ENCODE results near the gene ENOX1. TPM values are rescaled to one million over a fixed set of nuclear protein-coding genes. Genes with fewer than 3 reads are reported as not detected.
"Not testable (repeated sequence)": the region's sequence is repeated elsewhere in the genome, so short reads cannot be mapped to it uniquely, and the experiment has no call there.

Gene ENOX1
- total RNA-seq, 2 experiments from 2014 or later: 2.4 TPM; not detected in 1

DNA sequence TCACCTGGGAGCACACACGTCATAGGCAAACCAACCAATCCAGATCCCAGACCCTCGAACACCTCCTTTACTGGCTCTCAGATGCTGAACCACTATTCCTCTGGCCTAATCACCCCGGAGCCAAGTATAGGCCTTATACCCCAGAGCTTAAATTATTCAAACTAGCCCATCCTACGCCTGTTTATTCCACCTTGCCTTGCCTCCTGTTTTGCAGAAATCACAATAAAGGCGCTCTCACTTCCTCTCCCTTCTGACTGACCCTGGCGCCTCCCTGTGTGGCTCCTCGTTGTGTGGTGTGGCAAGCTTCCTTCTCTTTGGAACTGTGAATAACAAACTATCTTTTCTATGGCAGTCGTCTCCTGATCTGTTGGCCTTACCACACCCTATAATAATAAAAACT, 354.9 kb downstream of the ENOX1 start:
- ATAC-seq: no peak
- H3K9me3 Mint-ChIP-seq (ENCODE audit: low read depth): no peaks in the 10 kb centered on the region
- no peaks in the 10 kb centered on the region for H3K4me1 Mint-ChIP-seq
- CTCF ChIA-PET: no interaction called here
- H3K36me3 Mint-ChIP-seq: no peaks in the 10 kb centered on the region
- DNase-seq: no peak
- H3K4me3 Mint-ChIP-seq: no peak overlapping the region
- H3K27me3 Mint-ChIP-seq: peaks cover 16% of the 10 kb centered on the region
- no peak overlapping the region for H3K27ac Mint-ChIP-seq

GRCh38 chr13:43431290-43431716, 355.5 kb downstream of the ENOX1 start:
- DNase-seq: no peak
- peaks cover 15% of the 10 kb centered on the region for H3K27me3 Mint-ChIP-seq
- no peak overlapping the region for H3K4me3 Mint-ChIP-seq
- no peaks in the 10 kb centered on the region for H3K36me3 Mint-ChIP-seq
- no peaks in the 10 kb centered on the region for H3K4me1 Mint-ChIP-seq
- H3K27ac Mint-ChIP-seq: no peak overlapping the region
- CTCF ChIA-PET: no interaction called here
- ATAC-seq: no peak
- H3K9me3 Mint-ChIP-seq (ENCODE audit: low read depth): no peaks in the 10 kb centered on the region

DNA sequence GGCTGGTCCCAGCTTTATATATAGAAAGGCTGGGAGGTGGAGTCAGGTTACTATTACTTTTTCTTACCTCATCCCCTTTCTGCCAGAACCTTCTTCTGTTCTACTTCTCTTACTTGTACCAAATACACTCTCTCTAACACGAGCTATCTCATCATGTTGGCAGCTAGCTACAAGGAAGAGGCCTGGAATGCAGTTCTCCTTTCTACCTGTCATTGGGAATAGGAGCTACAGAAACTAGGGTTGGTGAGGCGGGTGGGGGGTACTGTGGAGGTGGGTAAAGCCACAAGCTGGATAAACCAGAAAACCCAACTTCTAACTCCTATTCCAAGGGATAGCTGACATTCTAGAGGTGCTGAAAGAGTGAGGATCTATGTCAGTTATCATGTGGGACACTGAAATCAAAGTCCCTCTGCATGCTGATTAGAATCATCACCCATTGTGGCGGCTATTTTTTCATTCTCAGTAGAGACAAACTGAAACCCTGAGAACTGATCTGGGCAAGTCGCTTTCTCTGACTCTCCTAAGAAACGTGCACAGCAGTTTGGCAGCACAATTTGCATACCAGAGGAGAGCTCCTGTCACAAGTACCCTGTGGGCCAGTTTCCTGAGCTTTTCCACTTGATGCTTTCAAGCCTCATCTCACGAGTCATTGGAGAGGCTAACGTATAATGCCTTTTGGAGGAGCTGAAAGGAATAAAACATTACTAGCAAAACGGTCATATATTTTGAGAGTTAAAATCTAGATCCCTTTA, 358.1 kb downstream of the ENOX1 start:
- no peak overlapping the region for H3K27ac Mint-ChIP-seq
- no peaks in the 10 kb centered on the region for H3K36me3 Mint-ChIP-seq
- peaks cover 15% of the 10 kb centered on the region for H3K27me3 Mint-ChIP-seq
- H3K4me1 Mint-ChIP-seq: no peaks in the 10 kb centered on the region
- no peak for DNase-seq
- no peaks in the 10 kb centered on the region for H3K9me3 Mint-ChIP-seq (ENCODE audit: low read depth)
- CTCF ChIA-PET: no interaction called here
- no peak overlapping the region for H3K4me3 Mint-ChIP-seq
- no peak for ATAC-seq

DNA sequence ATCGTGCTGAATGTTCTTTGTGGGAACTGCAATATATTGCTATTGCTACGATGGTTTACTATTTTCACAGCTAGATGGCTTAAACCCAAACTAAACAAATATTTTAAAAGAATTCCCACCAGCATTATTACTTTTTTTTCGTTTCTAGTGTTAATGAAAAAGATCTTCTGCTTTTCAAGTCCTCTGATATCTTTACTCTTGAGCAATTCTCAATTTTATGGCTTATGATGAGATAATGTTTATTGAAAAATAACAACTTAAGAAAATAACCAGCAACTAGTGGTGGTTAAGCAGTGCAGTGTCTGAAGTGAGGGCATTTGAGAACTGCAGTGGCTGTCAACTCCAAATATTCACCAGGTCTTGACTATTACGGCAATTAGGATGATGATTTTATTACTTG, 360.4 kb downstream of the ENOX1 start:
- peaks cover 24% of the 10 kb centered on the region for H3K27me3 Mint-ChIP-seq
- DNase-seq: no peak
- no peaks in the 10 kb centered on the region for H3K4me1 Mint-ChIP-seq
- no peaks in the 10 kb centered on the region for H3K9me3 Mint-ChIP-seq (ENCODE audit: low read depth)
- H3K36me3 Mint-ChIP-seq: no peaks in the 10 kb centered on the region
- H3K27ac Mint-ChIP-seq: no peak overlapping the region
- no peak overlapping the region for H3K4me3 Mint-ChIP-seq
- ATAC-seq: no peak
- CTCF ChIA-PET: no interaction called here

GRCh38 chr13:43425234-43425633, 361.5 kb downstream of the ENOX1 start:
- Mint-ChIP-seq H3K9me3 (ENCODE audit: low read depth) (no peaks in the 10 kb centered on the region), H3K27ac (no peak overlapping the region), H3K4me3 (no peak overlapping the region), H3K4me1 (no peaks in the 10 kb centered on the region), H3K36me3 (no peaks in the 10 kb centered on the region), H3K27me3 (peaks cover 28% of the 10 kb centered on the region)
- DNase-seq (no peak), ATAC-seq (no peak)
- CTCF ChIA-PET: no interaction called here

GRCh38 chr13:43424412-43424811, 362.4 kb downstream of the ENOX1 start:
- DNase-seq: no peak
- H3K4me3 Mint-ChIP-seq: no peak overlapping the region
- H3K27ac Mint-ChIP-seq: no peak overlapping the region
- CTCF ChIA-PET: no interaction called here
- no peaks in the 10 kb centered on the region for H3K9me3 Mint-ChIP-seq (ENCODE audit: low read depth)
- H3K27me3 Mint-ChIP-seq: peaks cover 26% of the 10 kb centered on the region
- H3K4me1 Mint-ChIP-seq: no peaks in the 10 kb centered on the region
- no peak for ATAC-seq
- H3K36me3 Mint-ChIP-seq: no peaks in the 10 kb centered on the region

DNA sequence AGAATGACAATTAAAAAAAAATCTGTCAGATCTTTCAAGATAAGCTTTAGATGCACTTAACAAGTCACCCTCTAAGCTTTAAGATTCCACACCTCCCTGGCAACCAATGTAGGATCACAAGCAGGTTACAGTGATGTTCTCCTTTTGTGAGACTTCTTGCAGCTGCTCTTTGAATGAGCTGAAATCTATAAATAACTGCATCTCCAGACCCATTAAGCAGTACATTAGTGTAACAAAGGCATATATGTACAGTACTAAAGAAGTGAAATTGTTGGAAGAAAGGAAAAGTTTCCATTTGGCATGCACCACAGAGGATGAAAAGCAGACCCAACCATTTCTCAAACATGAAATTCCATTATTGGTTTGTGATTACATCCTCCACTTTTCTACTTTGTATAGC, 364.7 kb downstream of the ENOX1 start:
- CTCF ChIA-PET: no interaction called here
- ATAC-seq (no peak), DNase-seq (no peak)
- peaks cover 19% of the 10 kb centered on the region for H3K27me3 Mint-ChIP-seq
- H3K4me1 Mint-ChIP-seq: no peaks in the 10 kb centered on the region
- no peaks in the 10 kb centered on the region for H3K9me3 Mint-ChIP-seq (ENCODE audit: low read depth)
- H3K36me3 Mint-ChIP-seq: no peaks in the 10 kb centered on the region
- H3K27ac Mint-ChIP-seq: no peak overlapping the region
- H3K4me3 Mint-ChIP-seq: no peak overlapping the region

GRCh38 chr13:43416842-43417241, 369.9 kb downstream of the ENOX1 start:
- ATAC-seq; H3K9me3 Mint-ChIP-seq (ENCODE audit: low read depth); DNase-seq; CTCF ChIA-PET; H3K4me1 Mint-ChIP-seq; H3K4me3 Mint-ChIP-seq; H3K36me3 Mint-ChIP-seq; H3K27ac Mint-ChIP-seq: not testable (repeated sequence)
- peaks cover 13% of the 10 kb centered on the region for H3K27me3 Mint-ChIP-seq

DNA sequence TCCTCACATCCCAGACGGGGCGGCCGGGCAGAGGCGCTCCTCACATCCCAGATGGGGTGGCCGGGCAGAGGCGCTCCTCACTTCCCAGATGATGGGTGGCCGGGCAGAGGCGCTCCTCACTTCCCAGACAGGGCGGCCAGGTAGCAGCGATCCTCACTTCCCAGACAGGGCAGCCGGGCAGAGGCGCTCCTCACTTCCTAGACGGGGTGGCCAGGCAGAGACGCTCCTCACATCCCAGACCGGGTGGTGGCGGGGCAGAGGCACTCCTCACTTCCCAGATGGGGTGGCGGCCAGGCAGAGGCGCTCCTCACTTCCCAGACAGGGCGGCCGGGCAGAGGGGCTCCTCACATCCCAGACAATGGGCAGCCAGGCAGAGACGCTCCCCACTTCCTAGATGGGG, 370.4 kb downstream of the ENOX1 start:
- H3K36me3 Mint-ChIP-seq; DNase-seq; H3K4me3 Mint-ChIP-seq; H3K4me1 Mint-ChIP-seq; CTCF ChIA-PET; H3K9me3 Mint-ChIP-seq (ENCODE audit: low read depth); H3K27ac Mint-ChIP-seq; ATAC-seq: not testable (repeated sequence)
- peaks cover 14% of the 10 kb centered on the region for H3K27me3 Mint-ChIP-seq

DNA sequence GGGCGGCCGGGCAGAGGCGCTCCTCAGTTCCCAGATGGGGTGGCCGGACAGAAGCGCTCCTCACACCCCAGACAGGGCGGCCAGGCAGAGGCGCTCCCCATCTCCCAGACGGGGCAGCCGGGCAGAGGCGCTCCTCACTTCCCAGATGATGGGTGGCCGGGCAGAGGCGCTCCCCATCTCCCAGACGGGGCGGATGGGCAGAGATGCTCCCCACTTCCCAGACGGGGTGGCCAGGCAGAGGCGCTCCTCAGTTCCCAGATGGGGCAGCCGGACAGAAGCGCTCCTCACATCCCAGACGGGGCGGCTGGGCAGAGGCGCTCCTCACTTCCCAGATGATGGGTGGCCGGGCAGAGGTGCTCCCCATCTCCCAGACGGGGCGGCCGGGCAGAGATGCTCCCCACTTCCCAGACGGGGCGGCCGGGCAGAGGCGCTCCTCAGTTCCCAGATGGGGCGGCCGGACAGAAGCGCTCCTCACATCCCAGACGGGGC, 370.8 kb downstream of the ENOX1 start:
- peaks cover 16% of the 10 kb centered on the region for H3K27me3 Mint-ChIP-seq
- H3K4me3 Mint-ChIP-seq; CTCF ChIA-PET; H3K9me3 Mint-ChIP-seq (ENCODE audit: low read depth); ATAC-seq; H3K36me3 Mint-ChIP-seq; H3K27ac Mint-ChIP-seq; H3K4me1 Mint-ChIP-seq; DNase-seq: not testable (repeated sequence)

DNA sequence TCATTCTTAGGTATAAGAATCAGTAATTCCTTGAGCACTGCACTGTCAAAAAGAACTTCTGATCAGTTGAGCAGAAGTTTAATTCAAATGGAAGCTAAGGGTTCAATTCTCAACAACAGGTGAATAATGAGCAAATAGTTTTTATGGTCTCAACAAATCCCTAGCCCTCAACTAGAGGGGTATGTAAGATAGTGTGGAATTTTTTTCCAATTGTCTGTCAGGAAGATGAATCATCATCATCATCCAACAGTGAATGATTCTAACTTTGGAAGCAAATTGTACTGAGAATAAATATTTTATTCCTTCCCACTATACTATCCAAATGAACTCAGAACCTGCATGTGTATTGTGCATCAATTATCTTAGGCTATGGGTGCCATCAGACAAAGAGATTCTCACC, 372.7 kb downstream of the ENOX1 start:
- CTCF ChIA-PET: no interaction called here
- H3K4me3 Mint-ChIP-seq: no peak overlapping the region
- no peak overlapping the region for H3K27ac Mint-ChIP-seq
- H3K27me3 Mint-ChIP-seq: peaks cover 14% of the 10 kb centered on the region
- H3K4me1 Mint-ChIP-seq: no peaks in the 10 kb centered on the region
- DNase-seq: no peak
- no peaks in the 10 kb centered on the region for H3K36me3 Mint-ChIP-seq
- no peaks in the 10 kb centered on the region for H3K9me3 Mint-ChIP-seq (ENCODE audit: low read depth)
- ATAC-seq: no peak

- CTCF ChIA-PET: no interaction called here
- H3K36me3 Mint-ChIP-seq: no peaks in the 10 kb centered on the region
- H3K4me1 Mint-ChIP-seq: no peaks in the 10 kb centered on the region
- H3K27ac Mint-ChIP-seq: no peak overlapping the region
- DNase-seq (no peak), ATAC-seq (no peak)
- H3K4me3 Mint-ChIP-seq: no peak overlapping the region
- H3K27me3 Mint-ChIP-seq: peaks cover 14% of the 10 kb centered on the region
- no peaks in the 10 kb centered on the region for H3K9me3 Mint-ChIP-seq (ENCODE audit: low read depth)
Observed at GRCh38 chr13:43411741-43412140, 375.0 kb downstream of the ENOX1 start.

GRCh38 chr13:43411211-43411610, 375.6 kb downstream of the ENOX1 start:
- Mint-ChIP-seq H3K4me3 (no peak overlapping the region), H3K27me3 (peaks cover 14% of the 10 kb centered on the region), H3K9me3 (ENCODE audit: low read depth) (no peaks in the 10 kb centered on the region), H3K4me1 (no peaks in the 10 kb centered on the region), H3K36me3 (no peaks in the 10 kb centered on the region), H3K27ac (no peak overlapping the region)
- ATAC-seq (no peak), DNase-seq (no peak)
- CTCF ChIA-PET: no interaction called here

GRCh38 chr13:43408274-43408673, 378.5 kb downstream of the ENOX1 start:
- CTCF ChIA-PET: no interaction called here
- no peaks in the 10 kb centered on the region for H3K36me3 Mint-ChIP-seq
- H3K4me1 Mint-ChIP-seq: no peaks in the 10 kb centered on the region
- H3K4me3 Mint-ChIP-seq: no peak overlapping the region
- no peak overlapping the region for H3K27ac Mint-ChIP-seq
- H3K27me3 Mint-ChIP-seq: peaks cover 13% of the 10 kb centered on the region
- ATAC-seq (no peak), DNase-seq (no peak)
- H3K9me3 Mint-ChIP-seq (ENCODE audit: low read depth): no peaks in the 10 kb centered on the region
